GM12878 (cell line): ENCODE results near the gene NONO. TPM values are rescaled to one million over a fixed set of nuclear protein-coding genes. Genes with fewer than 3 reads are reported as not detected.
A peak's percentile ranks its signal among the peaks of the same experiment; 100 is the strongest.

Experiments
- ATAC-seq: fragments of 200-7000 bp; cut with Tn5 transposase; 3 replicates; pipeline ENCODE4 v1.9.1; 2020; ENCODE audit warnings: mild to moderate bottlenecking, moderate library complexity
- Bru-seq: library from RNA; stranded (reverse); fragments of 400-500 nt; gene quantifications from one replicate; lab custom pipeline; 2021; lab: Mats Ljungman, UMichigan
- BruChase-seq, 2 experiments: library from RNA; stranded (reverse); fragments of 400-500 nt; gene quantifications; one replicate each; lab custom pipeline; 2021; lab: Mats Ljungman, UMichigan
- BruUV-seq: library from RNA; stranded (reverse); fragments of 400-500 nt; replicated peaks from 2 replicates; lab custom pipeline; 2021; lab: Mats Ljungman, UMichigan
- CTCF ChIA-PET: fragments of 300-600 bp; sonication (Branson Sonifier 250); formaldehyde crosslinking; extraction: SDS; loops from one replicate; lab custom pipeline; 2021; ENCODE audit warnings: inconsistent platforms; lab: Yijun Ruan, JAX
- POLR2A ChIA-PET: fragments of 350-600 bp; formaldehyde crosslinking; extraction: SDS; loops from one replicate; lab custom pipeline; 2021; ENCODE audit warnings: inconsistent platforms; lab: Charles Lee
- RAD21 ChIA-PET: fragments of 300-600 bp; sonication (Branson Sonifier 250); formaldehyde crosslinking; loops from one replicate; lab custom pipeline; 2023; ENCODE audit warnings: antibody characterized with exemption; ENCODE audit not compliant: unreplicated experiment; lab: Charles Lee
- SMC1A ChIA-PET: fragments of 300-600 bp; sonication (Branson Sonifier 250); formaldehyde crosslinking; loops from one replicate; lab custom pipeline; 2023; ENCODE audit not compliant: unreplicated experiment, uncharacterized antibody; lab: Charles Lee
- DNase-seq: peaks from one replicate; pipeline ENCODE4 v3.0.0-alpha.2; 2011; ENCODE audit warnings: low read depth, low spot score
- FAIRE-seq: peaks from 3 replicates; lab custom pipeline; 2011; peaks lifted over from hg19 to GRCh38; lab: Jason Lieb, UNC
- H2AFZ ChIP-seq: 2 replicates; pipeline ENCODE4 v1.6.0; 2011; ENCODE audit warnings: low read depth, low read length, control low read depth; ENCODE audit not compliant: control insufficient read depth
- H3K27ac ChIP-seq: 2 replicates; pipeline ENCODE4 v1.5.1; 2011; ENCODE audit warnings: control low read depth; ENCODE audit not compliant: control insufficient read depth, insufficient read depth
- H3K27me3 ChIP-seq, 2 experiments: replicated peaks in 1 of 2; 2 replicates each; pipeline versions ENCODE4 v1.6.0 to v1.6.1; 2011; ENCODE audit warnings: low read length in 1 of 2; ENCODE audit not compliant: control insufficient read depth in 2 of 2, insufficient read depth in 2 of 2
- H3K36me3 ChIP-seq, 2 experiments: 2 replicates each; pipeline ENCODE4 v1.5.1; 2011; ENCODE audit warnings: low read length in 1 of 2; ENCODE audit not compliant: control insufficient read depth in 2 of 2, insufficient read depth in 2 of 2
- H3K4me1 ChIP-seq: 2 replicates; pipeline ENCODE4 v1.6.1; 2011; ENCODE audit warnings: mild to moderate bottlenecking, low read length, moderate library complexity, mixed read lengths; ENCODE audit not compliant: control insufficient read depth, insufficient read depth
- H3K4me2 ChIP-seq: 2 replicates; pipeline ENCODE4 v1.6.0; 2011; ENCODE audit warnings: control low read depth; ENCODE audit not compliant: control insufficient read depth, insufficient read depth
- H3K4me3 ChIP-seq: fragments of 200-600 bp; sonication (generic); 2 replicates; pipeline ENCODE4 v1.5.1; 2016
- H3K79me2 ChIP-seq: 2 replicates; pipeline ENCODE4 v1.6.0; 2011; ENCODE audit warnings: low read length; ENCODE audit not compliant: control insufficient read depth, insufficient read depth
- H3K9ac ChIP-seq: 2 replicates; pipeline ENCODE4 v1.8.0; 2011; ENCODE audit warnings: low read length, control low read depth, mixed read lengths; ENCODE audit not compliant: control insufficient read depth, insufficient read depth
- H3K9me3 ChIP-seq: replicated peaks from 3 replicates; pipeline ENCODE4 v1.5.1; 2011; ENCODE audit warnings: mild to moderate bottlenecking, low read length; ENCODE audit not compliant: control insufficient read depth, insufficient read depth
- H4K20me1 ChIP-seq: 2 replicates; pipeline ENCODE4 v1.6.0; 2011; ENCODE audit not compliant: control insufficient read depth, insufficient read depth
- GABPA ChIP-seq: IDR thresholded peaks from 2 replicates; pipeline ENCODE4 v1.6.1; 2014; ENCODE audit warnings: antibody characterized with exemption, low read depth, mild to moderate bottlenecking, inconsistent platforms
- GATAD2B ChIP-seq: fragments of 450-650 bp; conservative IDR thresholded peaks from 2 replicates; pipeline ENCODE4 v1.6.1; 2017; ENCODE audit warnings: low read depth, mild to moderate bottlenecking, moderate library complexity
- HDGF ChIP-seq: fragments of 450-650 bp; IDR thresholded peaks from 2 replicates; pipeline ENCODE4 v1.6.1; 2016; ENCODE audit warnings: antibody characterized with exemption
- NKRF ChIP-seq: fragments of 450-650 bp; conservative IDR thresholded peaks from 2 replicates; pipeline ENCODE4 v1.6.1; 2017; ENCODE audit warnings: mild to moderate bottlenecking, moderate library complexity
- PAX5 ChIP-seq: IDR thresholded peaks from 2 replicates; pipeline ENCODE4 v1.6.1; 2011; ENCODE audit warnings: low read depth, low read length, borderline replicate concordance
- RELB ChIP-seq: fragments of 450-650 bp; IDR thresholded peaks from 2 replicates; pipeline ENCODE4 v1.6.1; 2017; ENCODE audit warnings: low read depth, mild to moderate bottlenecking, moderate library complexity
- USF1 ChIP-seq: IDR thresholded peaks from 2 replicates; pipeline ENCODE4 v1.6.1; 2011; ENCODE audit warnings: borderline replicate concordance, low read depth, mild to moderate bottlenecking, moderate library complexity, mixed read lengths, low read length; ENCODE audit not compliant: insufficient read depth; ENCODE audit errors: extremely low read length
- ZNF217 ChIP-seq: fragments of 450-650 bp; IDR thresholded peaks from 2 replicates; pipeline ENCODE4 v1.6.1; 2017; ENCODE audit warnings: antibody characterized with exemption, mild to moderate bottlenecking
- WGBS: methylation state at CpG from one replicate; pipeline ENCODE4 v1.1.6; 2016; ENCODE audit warnings: low lambda C conversion rate; ENCODE audit not compliant: insufficient replicate concordance, insufficient coverage; ENCODE audit errors: missing lambda C conversion rate; 5-methylcytosine and 5-hydroxymethylcytosine counted together
- in situ Hi-C: fragments of 300-500 bp; cut with MboI; formaldehyde crosslinking; loops from 9 replicates; pipeline ENCODE4 v1.14.3; 2018; ENCODE audit warnings: mixed read lengths
- intact Hi-C: fragments of 100-400 bp; cut with micrococcal nuclease; formaldehyde crosslinking; loops from one replicate; pipeline ENCODE4 v1.14.2; 2022; ENCODE audit not compliant: unreplicated experiment
- long read RNA-seq, 2 experiments: library from polyadenylated mRNA; unstranded; transcript quantifications; one replicate each; pipeline ENCODE4 v2.0.0, GENCODE V29; 2019 to 2020
- polyA minus RNA-seq, 3 experiments: library from RNA; depleted of rRNA, polyadenylated mRNA; stranded (reverse); fragments of >200 nt; gene quantifications; 2 replicates each; pipeline ENCODE4 v1.2.3, GENCODE V29; 2011
- polyA plus RNA-seq, 11 experiments: library from polyadenylated mRNA; depleted of rRNA in 4 of 11; unstranded in 6 of 11; stranded (reverse) in 5 of 11; fragments of >200 nt; fragmentation: Nextera tagmentation in 4 of 11; fragmentation: Illumina TruSeq in 1 of 11; extraction: Ambion mirVana in 4 of 11; extraction: Trizol in 1 of 11; gene quantifications; 1 replicate in 1 of 11; 2 replicates in 10 of 11; pipeline versions ENCODE4 v1.2.1 to v1.2.3, GENCODE V29; 2011 to 2016; ENCODE audit warnings: inconsistent platforms in 2 of 11, missing spikeins in 2 of 11, low read depth in 1 of 11
- total RNA-seq, 4 experiments: library from RNA; depleted of rRNA in 3 of 4; stranded (reverse); fragments of >200 nt in 3 of 4; fragmentation: Illumina TruSeq in 1 of 4; extraction: Trizol in 1 of 4; gene quantifications; 2 replicates each; pipeline versions ENCODE4 v1.2.1 to v1.2.3, GENCODE V29; 2013 to 2021

The NONO gene
- 394 and 421 TPM in 2 replicates for total RNA-seq (2013; cell fraction: nucleolus; rRNA removed)
- total RNA-seq (2014; rRNA removed): 376 and 404 TPM in 2 replicates
- total RNA-seq (2014; rRNA removed; fragmentation: Illumina TruSeq; extraction: Trizol): 418 and 433 TPM in 2 replicates
- 395 and 417 TPM in 2 replicates for total RNA-seq (2021)
- 222 TPM for polyA plus RNA-seq (2011; ENCODE audit: low read depth)
- 329 and 505 TPM in 2 replicates for polyA plus RNA-seq (2011; rRNA removed)
- 404 and 494 TPM in 2 replicates for polyA plus RNA-seq (2011; cell fraction: cytosol; rRNA removed)
- polyA plus RNA-seq (2011; cell fraction: nucleus; rRNA removed): 466 and 564 TPM in 2 replicates
- 264 and 294 TPM in 2 replicates for polyA plus RNA-seq (2012)
- polyA plus RNA-seq (2014; fragmentation: Illumina TruSeq; extraction: Trizol): 484 and 509 TPM in 2 replicates
- polyA plus RNA-seq (2014; fragmentation: Nextera tagmentation; extraction: Ambion mirVana): 100 to 1,000 TPM; 206 to 359 TPM
- 312 and 313 TPM in 2 replicates for polyA plus RNA-seq (2014; rRNA removed)
- 100 to 1,000 TPM; 350 to 371 TPM for polyA plus RNA-seq (2016; fragmentation: Nextera tagmentation; extraction: Ambion mirVana)
- polyA minus RNA-seq (2011; rRNA and poly(A)+ RNA removed): 304 and 385 TPM in 2 replicates
- 130 and 170 TPM in 2 replicates for polyA minus RNA-seq (2011; cell fraction: cytosol; rRNA and poly(A)+ RNA removed)
- polyA minus RNA-seq (2011; cell fraction: nucleus; rRNA and poly(A)+ RNA removed): 66.3 and 122 TPM in 2 replicates
- percentile 96 among the genes with signal in this experiment for Bru-seq, nascent RNA
- BruChase-seq, experiment 1, labeled RNA remaining after a 6-hour chase: percentile 99 among the genes with signal in this experiment
- percentile 98 among the genes with signal in this experiment for BruChase-seq, experiment 2, labeled RNA remaining after a 2-hour chase
- long read RNA-seq, experiment 1, transcript NONO-201 (12 exons, 2,713 nt): major isoform, 241 of 350 reads
- long read RNA-seq, experiment 1, transcript NONO-202 (11 exons, 2,606 nt): minor isoform, 36 of 350 reads
- long read RNA-seq, experiment 1, transcript NONO-203 (13 exons, 1,921 nt): minor isoform, 13 of 350 reads
- long read RNA-seq, experiment 1, partial matches to known transcripts: 33 of 350 reads
- long read RNA-seq, experiment 1, other reads (novel, unspliced or antisense): 27 of 350 reads
- long read RNA-seq, experiment 2, transcript NONO-203 (13 exons, 1,921 nt): minor isoform, 26 of 734 reads
- long read RNA-seq, experiment 2, transcript NONO-202 (11 exons, 2,606 nt): minor isoform, 68 of 734 reads
- long read RNA-seq, experiment 2, transcript NONO-201 (12 exons, 2,713 nt): major isoform, 538 of 734 reads
- long read RNA-seq, experiment 2, partial matches to known transcripts: 49 of 734 reads
- long read RNA-seq, experiment 2, other reads (novel, unspliced or antisense): 53 of 734 reads

GRCh38 chrX:71283403-71284143, at the start of gene NONO:
TSS of gene NONO (plus strand) at chrX:71283635. CDS start at chrX:71290638, 7,003 bp downstream.
- BruUV-seq: TSS peak; percentile 78
- no peaks in the 10 kb centered on the region for H4K20me1 ChIP-seq
- H3K9me3 ChIP-seq: no peaks in the 10 kb centered on the region; the same call in 2 of the 3 replicates
- in situ Hi-C loops: no loop called here
- WGBS: 30% methylated on average over 50 of the region's 57 CpGs
- peak within 1 kb of the TSS; percentile 78 for H3K4me3 ChIP-seq
- peak within 1 kb of the TSS; percentile 95 for H3K9ac ChIP-seq
- ChIA-PET SMC1A (interaction anchor here (0.9 to 1.6 kb wide), 8 partner anchors 29 to 184 kb away, joined by 3 to 8 read pairs (median 4); partner anchors contain the start of genes TAF1 and ZMYM3), RAD21 (interaction anchor here (0.7 to 2.1 kb wide), 13 partner anchors 29 to 369 kb away, joined by 3 to 13 read pairs (median 5); partner anchors contain the start of genes MED12 and TAF1), POLR2A (interaction anchor here (0.6 to 2.3 kb wide), 13 partner anchors 8 to 258 kb away, joined by 3 to 18 read pairs (median 3); partner anchors contain the start of genes MED12, TAF1 and ZMYM3), CTCF (interaction anchor here (0.6 to 1.2 kb wide), 5 partner anchors 30 to 848 kb away, joined by 3 to 6 read pairs (median 4); partner anchors contain the start of genes TAF1 and ZMYM3)
- H3K4me1 ChIP-seq: peaks cover 4% of the 10 kb centered on the region
- ATAC-seq (peak; percentile 85), FAIRE-seq (peak; percentile 81), DNase-seq (peak; percentile 90)
- peak within 1 kb of the TSS; percentile 91 for H3K27ac ChIP-seq
- H3K36me3 ChIP-seq: no peaks in the 10 kb centered on the region
- peak within 1 kb of the TSS; percentile 77 for H3K4me2 ChIP-seq
- no peaks in the 10 kb centered on the region for H3K27me3 ChIP-seq
- H3K79me2 ChIP-seq: peaks cover 49% of the 10 kb centered on the region
- peak within 1 kb of the TSS; percentile 78 for H2AFZ ChIP-seq
- intact Hi-C loops: loop anchor here (1.0 to 10.0 kb wide), 5 partner anchors 29 to 189 kb away; partner anchors contain the start of genes FOXO4, TAF1 and ZMYM3
- TF ChIP-seq PAX5 (no peak), HDGF (no peak), GATAD2B (peak; percentile 47; the same call in 1 of the 2 replicates), USF1 (no peak), GABPA (peak; percentile 69), ZNF217 (no peak), RELB (no peak), NKRF (peak; percentile 71; the same call in 1 of the 2 replicates)
